ENCODE data around the gene FUT7. TPM values are rescaled to one million over a fixed set of nuclear protein-coding genes. Genes with fewer than 3 reads are reported as not detected.

FUT7 gene
- total and polyA plus RNA-seq, 8 donors: 0.23 to 3.9 (median 0.43) TPM; not detected in 4

- Histone ChIP-seq H3K9me3 (no peaks in the 10 kb centered on the region), H3K27ac (peak overlapping the region in 1 of 5 donors; percentile 84), H3K4me1 (peaks cover 23 to 40% (median 36%) of the 10 kb centered on the region in 4 donors), H3K4me3 (peak overlapping the region in 1 of 4 donors; percentile 7), H3K27me3 (peaks cover 0 to 26% (median 12%) of the 10 kb centered on the region in 3 donors), H3K36me3 (peaks cover 17 to 50% (median 39%) of the 10 kb centered on the region in 4 donors)
- no peak for TF ChIP-seq EP300 (IDR thresholded peaks at IDR 0.05)
- no peak for TF ChIP-seq POLR2A (IDR thresholded peaks at IDR 0.05)
- no peak for TF ChIP-seq POLR2AphosphoS5 (IDR thresholded peaks at IDR 0.05)
- no peak for TF ChIP-seq CTCF (IDR thresholded peaks at IDR 0.05)
- WGBS, 5 donors: 81 to 89% (median 83%) methylated on average over 7 to 23 of the region's 23 CpGs
- intact Hi-C loops (cut with DNase I; ENCODE audit: low total_unique reads): no loop called here
- DNase-seq: no peak
Measured at GRCh38 chr9:137040568-137040967, 8.7 kb upstream of the FUT7 start.

GRCh38 chr9:137039611-137040366 lies 7.9 kb upstream of the FUT7 start:
- H3K4me1 ChIP-seq: peaks cover 19 to 40% (median 36%) of the 10 kb centered on the region in 4 donors
- no peak overlapping the region for H3K27ac ChIP-seq
- H3K36me3 ChIP-seq: peaks cover 17 to 50% (median 39%) of the 10 kb centered on the region in 4 donors
- DNase-seq: no peak
- intact Hi-C loops (cut with DNase I; ENCODE audit: low total_unique reads): loop anchor here (5.0 kb wide), 1 partner anchor 252 kb away; no protein-coding TSS in a partner anchor
- H3K4me3 ChIP-seq: no peak overlapping the region
- peaks cover 0 to 19% (median 5%) of the 10 kb centered on the region in 3 donors for H3K27me3 ChIP-seq
- no peaks in the 10 kb centered on the region for H3K9me3 ChIP-seq
- TF ChIP-seq POLR2AphosphoS5 (IDR thresholded peaks at IDR 0.05): no peak
- 89 to 94% (median 91%) methylated on average over 18 to 32 of the region's 32 CpGs for WGBS, 5 donors

GRCh38 chr9:137038916-137039315 lies 7.0 kb upstream of the FUT7 start:
- no peaks in the 10 kb centered on the region for H3K9me3 ChIP-seq
- peaks cover 0 to 16% (median 0%) of the 10 kb centered on the region in 3 donors for H3K27me3 ChIP-seq
- 86 to 92% (median 89%) methylated on average over 5 to 9 of the region's 9 CpGs for WGBS, 5 donors
- intact Hi-C loops (cut with DNase I; ENCODE audit: low total_unique reads): loop anchor here (5.0 kb wide), 1 partner anchor 252 kb away; no protein-coding TSS in a partner anchor
- no peak overlapping the region for H3K4me3 ChIP-seq
- no peak for DNase-seq
- H3K4me1 ChIP-seq: peaks cover 16 to 38% (median 33%) of the 10 kb centered on the region in 4 donors
- no peak overlapping the region for H3K27ac ChIP-seq
- TF ChIP-seq POLR2A (IDR thresholded peaks at IDR 0.05): no peak
- peaks cover 17 to 50% (median 39%) of the 10 kb centered on the region in 4 donors for H3K36me3 ChIP-seq

- DNase-seq: no peak
- peaks cover 17 to 50% (median 39%) of the 10 kb centered on the region in 4 donors for H3K36me3 ChIP-seq
- intact Hi-C loops (cut with DNase I; ENCODE audit: low total_unique reads): loop anchor here (5.0 kb wide), 1 partner anchor 250 kb away; no protein-coding TSS in a partner anchor
- peaks cover 9 to 24% (median 19%) of the 10 kb centered on the region in 4 donors for H3K4me1 ChIP-seq
- 72 to 85% (median 80%) methylated on average over 10 of the region's 10 CpGs for WGBS, 5 donors
- H3K27me3 ChIP-seq: peaks cover 0 to 6% (median 0%) of the 10 kb centered on the region in 3 donors
- no peak overlapping the region for H3K27ac ChIP-seq
- TF ChIP-seq CTCF (IDR thresholded peaks at IDR 0.05) (no peak), POLR2A (IDR thresholded peaks at IDR 0.05) (no peak), EP300 (IDR thresholded peaks at IDR 0.05) (no peak), POLR2AphosphoS5 (IDR thresholded peaks at IDR 0.05) (no peak)
- H3K9me3 ChIP-seq: no peaks in the 10 kb centered on the region
- H3K4me3 ChIP-seq: no peak overlapping the region
Measured at GRCh38 chr9:137037483-137037882, 5.6 kb upstream of the FUT7 start.

GRCh38 chr9:137037035-137037434 lies 5.1 kb upstream of the FUT7 start:
- intact Hi-C loops (cut with DNase I; ENCODE audit: low total_unique reads): loop anchor here (5.0 kb wide), 1 partner anchor 250 kb away; no protein-coding TSS in a partner anchor
- H3K27ac ChIP-seq: no peak overlapping the region
- peaks cover 17 to 49% (median 39%) of the 10 kb centered on the region in 4 donors for H3K36me3 ChIP-seq
- peaks cover 0 to 6% (median 0%) of the 10 kb centered on the region in 3 donors for H3K27me3 ChIP-seq
- DNase-seq: no peak
- TF ChIP-seq CTCF (IDR thresholded peaks at IDR 0.05): no peak
- TF ChIP-seq POLR2AphosphoS5 (IDR thresholded peaks at IDR 0.05): no peak
- no peak for TF ChIP-seq POLR2A (IDR thresholded peaks at IDR 0.05)
- TF ChIP-seq EP300 (IDR thresholded peaks at IDR 0.05): no peak
- no peaks in the 10 kb centered on the region for H3K9me3 ChIP-seq
- 50 to 60% (median 53%) methylated on average over 6 to 13 of the region's 13 CpGs for WGBS, 5 donors
- H3K4me1 ChIP-seq: peaks cover 9 to 27% (median 18%) of the 10 kb centered on the region in 4 donors
- no peak overlapping the region for H3K4me3 ChIP-seq

Data from stomach (tissue), 9 donors.